NCI-H446 treated with DMSO at 0.1 percent for 48 hours (cell line): ENCODE measurements around the gene COA1.

Experiments used
- DNase-seq: peaks from one replicate; lab custom pipeline; 2025; lab: John Stamatoyannopoulos, UW

The COA1 gene

GRCh38 chr7:43590862-43591557, 138.3 kb downstream of the COA1 start:
- DNase-seq: no peak

GRCh38 chr7:43589728-43590127, 139.6 kb downstream of the COA1 start:
- DNase-seq: no peak
